Measurements from ENCODE around the gene CYB5R3.

The CYB5R3 gene

GRCh38 chr22:42644422-42645340, 4.5 kb downstream of the CYB5R3 start:
- TF ChIP-seq CTCF (IDR thresholded peaks at IDR 0.05; ENCODE audit: borderline replicate concordance, control extremely low read depth, extremely low read depth, insufficient read depth, missing control alignments) = no peak

GRCh38 chr22:42643634-42644421, 5.4 kb downstream of the CYB5R3 start:
- no peak for DNase-seq (ENCODE audit: low spot score)
- in situ Hi-C loops (cut with MboI; ENCODE audit: low sequenced_read_pairs, unreplicated experiment) = no loop called here
- TF ChIP-seq CTCF (IDR thresholded peaks at IDR 0.05; ENCODE audit: borderline replicate concordance, control extremely low read depth, extremely low read depth, insufficient read depth, missing control alignments) = no peak

More at GRCh38 chr22:42644422-42645340, 4.5 kb downstream of the CYB5R3 start:
- in situ Hi-C loops (cut with MboI; ENCODE audit: low sequenced_read_pairs, unreplicated experiment) = no loop called here
- DNase-seq (ENCODE audit: low spot score) = no peak

- no peak for TF ChIP-seq CTCF (IDR thresholded peaks at IDR 0.05; ENCODE audit: borderline replicate concordance, control extremely low read depth, extremely low read depth, insufficient read depth, missing control alignments)
- in situ Hi-C loops (cut with MboI; ENCODE audit: low sequenced_read_pairs, unreplicated experiment) = no loop called here
- no peak for DNase-seq (ENCODE audit: low spot score)
Measured at GRCh38 chr22:42642806-42643633, 6.2 kb downstream of the CYB5R3 start.

- in situ Hi-C loops (cut with MboI; ENCODE audit: low sequenced_read_pairs, unreplicated experiment) = no loop called here
- no peak for DNase-seq (ENCODE audit: low spot score)
- TF ChIP-seq CTCF (IDR thresholded peaks at IDR 0.05; ENCODE audit: borderline replicate concordance, control extremely low read depth, extremely low read depth, insufficient read depth, missing control alignments) = no peak
Measured at GRCh38 chr22:42641801-42642413, 7.3 kb downstream of the CYB5R3 start.

- TF ChIP-seq CTCF (IDR thresholded peaks at IDR 0.05; ENCODE audit: borderline replicate concordance, control extremely low read depth, extremely low read depth, insufficient read depth, missing control alignments) = no peak
- in situ Hi-C loops (cut with MboI; ENCODE audit: low sequenced_read_pairs, unreplicated experiment) = no loop called here
- DNase-seq (ENCODE audit: low spot score) = no peak
Measured at GRCh38 chr22:42639541-42640241, 9.5 kb downstream of the CYB5R3 start.

Measured in GM13976 (cell line).